HepG2 (cell line): ENCODE measurements around the gene CIAPIN1. TPM values are rescaled to one million over a fixed set of nuclear protein-coding genes. Genes with fewer than 3 reads are reported as not detected.
A peak's percentile ranks its signal among the peaks of the same experiment; 100 is the strongest.

Experiments
- CREB1 ChIP-seq, 2 experiments: fragments of 450-650 bp in 1 of 2; IDR thresholded peaks; 2 replicates each; pipeline ENCODE4 v1.6.1; 2016 to 2017; ENCODE audit warnings: control low read depth in 1 of 2, mild to moderate bottlenecking in 1 of 2, missing compliant biosample characterization in 1 of 2, missing genetic modification characterization in 1 of 2
- EHMT2 ChIP-seq: fragments of 200-600 bp; sonication (generic); IDR thresholded peaks from 2 replicates; pipeline ENCODE4 v1.7.0; 2017; ENCODE audit warnings: antibody characterized with exemption, low read depth, low read length, borderline replicate concordance
- GABPB1 ChIP-seq: IDR thresholded peaks from 2 replicates; pipeline ENCODE4 v1.6.1; 2016; ENCODE audit warnings: mild to moderate bottlenecking, missing genetic modification reagents, moderate library complexity, missing compliant biosample characterization
- HDAC6 ChIP-seq: fragments of 200-600 bp; sonication (generic); IDR thresholded peaks from 2 replicates; pipeline ENCODE4 v1.7.0; 2017; ENCODE audit warnings: mild to moderate bottlenecking, antibody characterized with exemption, low read length, low read depth
- HOXA5 ChIP-seq: sonication (generic); formaldehyde crosslinking; IDR thresholded peaks from 2 replicates; pipeline ENCODE4 v1.4.0; 2020; ENCODE audit warnings: missing genetic modification reagents
- IKZF1 ChIP-seq: fragments of 450-650 bp; IDR thresholded peaks from 2 replicates; pipeline ENCODE4 v1.7.1; 2016
- KMT2A ChIP-seq: sonication (generic); formaldehyde crosslinking; IDR thresholded peaks from 2 replicates; pipeline ENCODE4 v1.4.0; 2020; ENCODE audit warnings: missing genetic modification reagents
- MAZ ChIP-seq, 2 experiments: sonication (generic) in 1 of 2; formaldehyde crosslinking in 1 of 2; IDR thresholded peaks; 2 replicates each; pipeline versions ENCODE4 v1.5.0 to v1.6.1; 2012 to 2020; ENCODE audit warnings: low read depth in 2 of 2, mild to moderate bottlenecking in 2 of 2, borderline replicate concordance in 1 of 2, improper control_type of control experiment in 1 of 2, low read length in 1 of 2, missing genetic modification reagents in 1 of 2, moderate library complexity in 1 of 2
- MED13 ChIP-seq: sonication (generic); formaldehyde crosslinking; IDR thresholded peaks from 2 replicates; pipeline ENCODE4 v1.5.0; 2020; ENCODE audit warnings: missing genetic modification reagents
- RBFOX2 ChIP-seq: fragments of 200-400 bp; formaldehyde crosslinking; IDR thresholded peaks from 2 replicates; pipeline ENCODE4 v1.6.1; 2017; ENCODE audit warnings: low read depth, mild to moderate bottlenecking, low read length
- SYNCRIP ChIP-seq: fragments of 200-400 bp; formaldehyde crosslinking; IDR thresholded peaks from 2 replicates; pipeline ENCODE4 v1.6.1; 2018; ENCODE audit warnings: mild to moderate bottlenecking, low read depth, low read length; ENCODE audit not compliant: insufficient read depth
- ZBTB20 ChIP-seq: sonication (generic); formaldehyde crosslinking; IDR thresholded peaks from 2 replicates; pipeline ENCODE4 v1.8.1; 2023; ENCODE audit warnings: missing genetic modification reagents, low read depth, mild to moderate bottlenecking, borderline replicate concordance
- ZBTB21 ChIP-seq: sonication (generic); formaldehyde crosslinking; IDR thresholded peaks from 2 replicates; pipeline ENCODE4 v1.4.0; 2020; ENCODE audit warnings: missing genetic modification reagents
- ZNF274 ChIP-seq: sonication (generic); formaldehyde crosslinking; IDR thresholded peaks from 2 replicates; pipeline ENCODE4 v1.5.1; 2020; ENCODE audit warnings: mild to moderate bottlenecking, missing genetic modification reagents
- ZNF317 ChIP-seq: sonication (generic); formaldehyde crosslinking; IDR thresholded peaks from 2 replicates; pipeline ENCODE4 v1.5.0; 2020; ENCODE audit warnings: mild to moderate bottlenecking, missing genetic modification reagents
- ZNF441 ChIP-seq: sonication (generic); formaldehyde crosslinking; IDR thresholded peaks from 2 replicates; pipeline ENCODE4 v1.7.0; 2021; ENCODE audit warnings: missing genetic modification reagents, borderline replicate concordance
- ZNF562 ChIP-seq: sonication (generic); formaldehyde crosslinking; IDR thresholded peaks from 2 replicates; pipeline ENCODE4 v1.8.0; 2022; ENCODE audit warnings: missing genetic modification reagents, borderline replicate concordance
- ZNF564 ChIP-seq: sonication (generic); formaldehyde crosslinking; IDR thresholded peaks from 2 replicates; pipeline ENCODE4 v1.8.1; 2023; ENCODE audit warnings: mild to moderate bottlenecking, missing genetic modification reagents
- ZNF816 ChIP-seq: sonication (generic); formaldehyde crosslinking; IDR thresholded peaks from 2 replicates; pipeline ENCODE4 v1.8.0; 2022; ENCODE audit warnings: missing genetic modification reagents, mild to moderate bottlenecking, borderline replicate concordance
- polyA plus RNA-seq, 8 experiments: library from polyadenylated mRNA; depleted of rRNA in 3 of 8; stranded (reverse) in 7 of 8; unstranded in 1 of 8; fragments of >200 nt; fragmentation: Illumina TruSeq in 4 of 8; extraction: Trizol in 4 of 8; gene quantifications; 2 replicates each; pipeline versions ENCODE4 v1.2.1 to v1.2.3, GENCODE V29; 2011 to 2016; ENCODE audit warnings: low read depth in 4 of 8, missing spikeins in 1 of 8, mixed read lengths in 1 of 8; ENCODE audit not compliant: insufficient read depth in 1 of 8
- total RNA-seq, 5 experiments: library from RNA; depleted of rRNA; stranded (reverse); fragments of >200 nt; fragmentation: Illumina TruSeq; extraction: Trizol; gene quantifications; 2 replicates each; pipeline ENCODE4 v1.2.3, GENCODE V29; 2016; ENCODE audit warnings: low read depth in 1 of 5
- TF ChIP-seq, protein P1 (sequence below): sonication (generic); formaldehyde crosslinking; conservative IDR thresholded peaks from 2 replicates; pipeline ENCODE4 v1.8.0; 2022; ENCODE audit warnings: mild to moderate bottlenecking, moderate library complexity, missing genetic modification reagents
- TF ChIP-seq, protein P2 (sequence below): sonication (generic); formaldehyde crosslinking; IDR thresholded peaks from 2 replicates; pipeline ENCODE4 v1.4.0; 2020; ENCODE audit warnings: missing genetic modification reagents
- TF ChIP-seq, protein P3 (sequence below): sonication (generic); formaldehyde crosslinking; IDR thresholded peaks from 2 replicates; pipeline ENCODE4 v1.5.1; 2020; ENCODE audit warnings: missing genetic modification reagents, mild to moderate bottlenecking, borderline replicate concordance
- TF ChIP-seq, protein P4 (sequence below): sonication (generic); formaldehyde crosslinking; IDR thresholded peaks from 2 replicates; pipeline ENCODE4 v1.8.0; 2022; ENCODE audit warnings: missing genetic modification reagents, low read depth, mild to moderate bottlenecking, borderline replicate concordance

CIAPIN1 gene
- total and polyA plus RNA-seq, 2 of the 13 experiments (the other 11 are each of a cell fraction or from before 2014, with no cell fraction given), result 69.3 to 89.7 TPM

DNA sequence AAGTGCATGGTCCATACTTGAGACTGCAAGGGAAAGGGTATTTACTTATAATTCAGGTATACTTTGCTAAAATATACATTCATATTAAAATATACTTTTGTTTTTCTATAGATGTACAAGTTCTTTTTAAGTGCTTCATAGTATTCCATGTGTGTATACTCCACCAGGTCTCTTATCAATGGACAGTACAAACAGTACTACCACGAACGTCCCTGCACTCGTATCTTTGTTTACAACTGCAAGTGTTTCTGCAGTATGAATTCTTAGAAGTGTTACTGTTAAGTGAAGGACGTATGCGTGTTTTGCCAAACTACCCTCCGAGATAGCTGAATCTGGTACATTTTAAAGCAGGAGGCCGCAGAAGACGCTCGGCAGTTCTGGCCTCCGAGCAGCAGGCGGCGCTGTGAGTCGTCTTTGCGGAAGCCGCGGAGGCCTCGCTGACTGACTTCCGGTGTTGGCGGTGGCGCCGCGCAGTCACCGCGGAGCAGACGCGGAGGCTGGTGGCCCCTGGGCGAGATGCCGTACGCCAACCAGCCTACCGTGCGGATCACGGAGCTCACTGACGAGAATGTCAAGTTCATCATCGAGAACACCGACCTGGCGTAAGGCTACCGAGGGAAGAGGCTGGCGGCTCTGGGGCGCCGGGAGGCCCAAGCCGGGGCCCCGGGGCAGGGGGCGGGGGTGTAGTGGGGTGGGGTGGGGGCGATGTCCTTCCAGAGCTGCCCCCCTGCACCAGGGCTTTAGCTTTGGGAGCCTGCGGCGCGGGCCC is 15.2 kb upstream of the CIAPIN1 start, which contains the start of gene POLR2C (continued):
- TF ChIP-seq, protein P1, sequence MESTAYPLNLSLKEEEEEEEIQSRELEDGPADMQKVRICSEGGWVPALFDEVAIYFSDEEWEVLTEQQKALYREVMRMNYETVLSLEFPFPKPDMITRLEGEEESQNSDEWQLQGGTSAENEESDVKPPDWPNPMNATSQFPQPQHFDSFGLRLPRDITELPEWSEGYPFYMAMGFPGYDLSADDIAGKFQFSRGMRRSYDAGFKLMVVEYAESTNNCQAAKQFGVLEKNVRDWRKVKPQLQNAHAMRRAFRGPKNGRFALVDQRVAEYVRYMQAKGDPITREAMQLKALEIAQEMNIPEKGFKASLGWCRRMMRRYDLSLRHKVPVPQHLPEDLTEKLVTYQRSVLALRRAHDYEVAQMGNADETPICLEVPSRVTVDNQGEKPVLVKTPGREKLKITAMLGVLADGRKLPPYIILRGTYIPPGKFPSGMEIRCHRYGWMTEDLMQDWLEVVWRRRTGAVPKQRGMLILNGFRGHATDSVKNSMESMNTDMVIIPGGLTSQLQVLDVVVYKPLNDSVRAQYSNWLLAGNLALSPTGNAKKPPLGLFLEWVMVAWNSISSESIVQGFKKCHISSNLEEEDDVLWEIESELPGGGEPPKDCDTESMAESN, result peak; percentile 97
- TF ChIP-seq ZNF816 (CRISPR knock-in tag) (peak; percentile 85; the same call in 1 of the 2 replicates), HDAC6 (no peak), HOXA5 (CRISPR knock-in tag) (peak; percentile 96), MAZ (IDR thresholded peaks at IDR 0.05; ENCODE audit: borderline replicate concordance, low read depth, low read length) (0 out of 2 replicates have a peak, but pooled peaks have one; percentile 25), MAZ (CRISPR knock-in tag; IDR thresholded peaks at IDR 0.05; ENCODE audit: low read depth) (peak; percentile 86), ZNF441 (CRISPR knock-in tag) (peak; percentile 69; the same call in 1 of the 2 replicates), IKZF1 (no peak), KMT2A (peak; percentile 98), ZNF564 (no peak; the same call in 1 of the 2 replicates), RBFOX2 (peak; percentile 98), GABPB1 (CRISPR knock-in tag) (peak; percentile 99), ZNF274 (peak; percentile 75; the same call in 1 of the 2 replicates), ZNF562 (CRISPR knock-in tag) (no peak), ZBTB21 (peak; percentile 63), CREB1 (IDR thresholded peaks at IDR 0.05) (peak; percentile 52), CREB1 (CRISPR knock-in tag; IDR thresholded peaks at IDR 0.05) (peak; percentile 67; the same call in 1 of the 2 replicates), EHMT2 (no peak), SYNCRIP (no peak), MED13 (CRISPR knock-in tag) (peak; percentile 88; the same call in 1 of the 2 replicates), ZBTB20 (CRISPR knock-in tag) (no peak), ZNF317 (CRISPR knock-in tag) (peak; percentile 78)
- TF ChIP-seq, protein P2, sequence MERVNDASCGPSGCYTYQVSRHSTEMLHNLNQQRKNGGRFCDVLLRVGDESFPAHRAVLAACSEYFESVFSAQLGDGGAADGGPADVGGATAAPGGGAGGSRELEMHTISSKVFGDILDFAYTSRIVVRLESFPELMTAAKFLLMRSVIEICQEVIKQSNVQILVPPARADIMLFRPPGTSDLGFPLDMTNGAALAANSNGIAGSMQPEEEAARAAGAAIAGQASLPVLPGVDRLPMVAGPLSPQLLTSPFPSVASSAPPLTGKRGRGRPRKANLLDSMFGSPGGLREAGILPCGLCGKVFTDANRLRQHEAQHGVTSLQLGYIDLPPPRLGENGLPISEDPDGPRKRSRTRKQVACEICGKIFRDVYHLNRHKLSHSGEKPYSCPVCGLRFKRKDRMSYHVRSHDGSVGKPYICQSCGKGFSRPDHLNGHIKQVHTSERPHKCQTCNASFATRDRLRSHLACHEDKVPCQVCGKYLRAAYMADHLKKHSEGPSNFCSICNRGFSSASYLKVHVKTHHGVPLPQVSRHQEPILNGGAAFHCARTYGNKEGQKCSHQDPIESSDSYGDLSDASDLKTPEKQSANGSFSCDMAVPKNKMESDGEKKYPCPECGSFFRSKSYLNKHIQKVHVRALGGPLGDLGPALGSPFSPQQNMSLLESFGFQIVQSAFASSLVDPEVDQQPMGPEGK (CRISPR knock-in tag), result peak; percentile 87
- TF ChIP-seq, protein P3, sequence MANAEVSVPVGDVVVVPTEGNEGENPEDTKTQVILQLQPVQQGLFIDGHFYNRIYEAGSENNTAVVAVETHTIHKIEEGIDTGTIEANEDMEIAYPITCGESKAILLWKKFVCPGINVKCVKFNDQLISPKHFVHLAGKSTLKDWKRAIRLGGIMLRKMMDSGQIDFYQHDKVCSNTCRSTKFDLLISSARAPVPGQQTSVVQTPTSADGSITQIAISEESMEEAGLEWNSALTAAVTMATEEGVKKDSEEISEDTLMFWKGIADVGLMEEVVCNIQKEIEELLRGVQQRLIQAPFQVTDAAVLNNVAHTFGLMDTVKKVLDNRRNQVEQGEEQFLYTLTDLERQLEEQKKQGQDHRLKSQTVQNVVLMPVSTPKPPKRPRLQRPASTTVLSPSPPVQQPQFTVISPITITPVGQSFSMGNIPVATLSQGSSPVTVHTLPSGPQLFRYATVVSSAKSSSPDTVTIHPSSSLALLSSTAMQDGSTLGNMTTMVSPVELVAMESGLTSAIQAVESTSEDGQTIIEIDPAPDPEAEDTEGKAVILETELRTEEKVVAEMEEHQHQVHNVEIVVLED (CRISPR knock-in tag), result peak; percentile 86
- TF ChIP-seq, protein P4, sequence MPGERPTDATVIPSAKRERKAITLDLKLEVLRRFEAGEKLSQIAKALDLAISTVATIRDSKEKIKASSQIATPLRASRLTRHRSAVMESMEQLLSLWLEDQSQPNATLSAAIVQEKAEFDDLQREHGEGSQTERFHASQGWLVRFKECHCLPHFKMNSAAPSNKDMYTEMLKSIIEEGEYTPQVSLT (CRISPR knock-in tag), result no peak
